Measurements from ENCODE around the gene CHMP1A.
A peak's percentile ranks its signal among the peaks of the same experiment; 100 is the strongest.
"Not testable (repeated sequence)": the region's sequence is repeated elsewhere in the genome, so short reads cannot be mapped to it uniquely, and the experiment has no call there.

Gene CHMP1A

GRCh38 chr16:89657442-89658220 lies at the start of gene CHMP1A, which contains the start of gene SPATA33:
Gene CHMP1A (minus strand): TSS chr16:89657708. CDS start chr16:89657588, 120 bp downstream.
Gene SPATA33 (plus strand): TSS chr16:89657836. CDS start chr16:89657912, 76 bp downstream.
- DNase-seq (ENCODE audit: low spot score) = peak; percentile 99

- no peak for DNase-seq (ENCODE audit: low spot score)
These were observed 49.2 kb upstream of the CHMP1A start for GRCh38 chr16:89706518-89707260.

- DNase-seq (ENCODE audit: low spot score) = no peak
These were observed 47.5 kb upstream of the CHMP1A start for GRCh38 chr16:89705006-89705405.

- DNase-seq (ENCODE audit: low spot score) = no peak
These were observed 46.8 kb upstream of the CHMP1A start for GRCh38 chr16:89704281-89704680.

- peak; percentile 95 for DNase-seq (ENCODE audit: low spot score)
These were observed 44.2 kb upstream of the CHMP1A start, which contains the start of gene SPATA2L for GRCh38 chr16:89701425-89702406. Gene SPATA2L (minus strand): TSS chr16:89701705. CDS start chr16:89701232, 473 bp downstream.

GRCh38 chr16:89700649-89701424 lies 43.3 kb upstream of the CHMP1A start:
- peak; percentile 75 for DNase-seq (ENCODE audit: low spot score)

GRCh38 chr16:89700100-89700648 lies 42.7 kb upstream of the CHMP1A start:
- DNase-seq (ENCODE audit: low spot score) = peak; percentile 93

- DNase-seq (ENCODE audit: low spot score) = not testable (repeated sequence)
These were observed 42.2 kb upstream of the CHMP1A start for GRCh38 chr16:89699629-89700099.

GRCh38 chr16:89698717-89699116 lies 41.2 kb upstream of the CHMP1A start:
- not testable (repeated sequence) for DNase-seq (ENCODE audit: low spot score)

GRCh38 chr16:89697616-89698331 lies 40.3 kb upstream of the CHMP1A start:
- no peak for DNase-seq (ENCODE audit: low spot score)

GRCh38 chr16:89697161-89697615 lies 39.7 kb upstream of the CHMP1A start:
- DNase-seq (ENCODE audit: low spot score) = no peak

- no peak for DNase-seq (ENCODE audit: low spot score)
These were observed 39.2 kb upstream of the CHMP1A start for GRCh38 chr16:89696670-89697128.

- DNase-seq (ENCODE audit: low spot score) = no peak
These were observed 38.6 kb upstream of the CHMP1A start for GRCh38 chr16:89695875-89696669.

GRCh38 chr16:89695086-89695874 lies 37.8 kb upstream of the CHMP1A start:
- DNase-seq (ENCODE audit: low spot score) = no peak

GRCh38 chr16:89694784-89695085 lies 37.2 kb upstream of the CHMP1A start:
- DNase-seq (ENCODE audit: low spot score) = not testable (repeated sequence)

- DNase-seq (ENCODE audit: low spot score) = no peak
These were observed 36.6 kb upstream of the CHMP1A start for GRCh38 chr16:89693931-89694783.

- no peak for DNase-seq (ENCODE audit: low spot score)
These were observed 35.8 kb upstream of the CHMP1A start for GRCh38 chr16:89693289-89693731.
